Measurements from ENCODE around the gene PPP1R14D.

PPP1R14D gene

GRCh38 chr15:40815042-40815698, 13.3 kb downstream of the PPP1R14D start:
- DNase-seq: no peak

- no peak for DNase-seq
Measured at GRCh38 chr15:40812721-40813425, 15.6 kb downstream of the PPP1R14D start.

GRCh38 chr15:40808861-40809450, 19.6 kb downstream of the PPP1R14D start:
- no peak for DNase-seq

DNA sequence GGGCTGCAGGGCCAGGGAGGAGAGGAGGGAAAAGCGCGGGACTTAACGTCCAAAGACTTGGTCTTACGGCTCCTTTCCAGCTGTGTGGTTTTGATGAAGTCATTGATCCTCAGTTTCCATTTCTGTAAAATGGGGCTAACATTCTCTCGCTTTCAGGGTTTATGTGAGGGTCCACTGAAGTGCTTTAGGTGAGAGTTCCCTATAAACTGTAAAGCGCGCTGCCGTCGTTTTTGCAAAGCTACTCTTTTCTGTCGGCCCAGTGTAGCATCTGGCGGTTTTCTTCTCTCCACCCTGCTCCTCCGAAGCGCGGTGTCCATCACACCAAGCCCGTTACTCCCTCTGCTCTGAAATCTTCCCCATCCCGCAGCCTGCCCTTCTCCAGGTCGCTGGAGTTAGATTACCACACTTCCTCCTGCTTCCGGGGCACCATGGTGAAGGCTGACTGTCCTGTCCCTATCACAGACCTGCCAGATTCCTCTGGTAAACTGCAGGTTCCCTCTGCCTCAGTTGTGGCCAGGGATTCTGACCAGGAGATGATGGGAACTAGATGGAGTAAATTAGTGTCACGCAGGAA, 20.5 kb downstream of the PPP1R14D start:
- no peak for DNase-seq

- DNase-seq: peak; percentile 96
Measured at GRCh38 chr15:40807028-40807887, 21.2 kb downstream of the PPP1R14D start, which contains the start of the genes DNAJC17 and ZFYVE19. Gene DNAJC17 (minus strand): TSS chr15:40807473. CDS start chr15:40807446, 27 bp downstream. Gene ZFYVE19 (plus strand): TSS chr15:40807089. CDS start chr15:40807590, 501 bp downstream.

DNA sequence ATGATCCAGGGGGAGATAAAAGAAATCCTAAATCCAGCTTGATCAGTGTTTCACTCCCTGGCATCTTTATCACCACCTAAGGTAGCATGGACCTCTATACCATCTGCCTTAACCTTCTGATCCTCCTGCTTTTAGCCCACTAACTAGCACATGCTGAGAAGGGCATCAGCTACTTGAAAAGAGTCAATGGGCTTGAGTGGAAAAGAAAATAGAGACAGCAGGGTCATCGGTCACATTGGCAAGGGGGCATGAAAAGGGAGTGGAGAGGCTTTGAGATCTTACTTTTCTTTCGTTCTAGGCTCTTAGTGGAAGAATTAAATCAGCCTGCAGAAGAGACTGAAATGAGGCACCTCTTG, 21.9 kb downstream of the PPP1R14D start:
- no peak for DNase-seq

- no peak for DNase-seq
Measured at GRCh38 chr15:40803688-40804087, 24.8 kb downstream of the PPP1R14D start.

- DNase-seq: no peak
Measured at GRCh38 chr15:40803076-40803475, 25.4 kb downstream of the PPP1R14D start.

- no peak for DNase-seq
Measured at GRCh38 chr15:40799523-40799922, 29.0 kb downstream of the PPP1R14D start.

- no peak for DNase-seq
Measured at GRCh38 chr15:40796512-40796911, 32.0 kb downstream of the PPP1R14D start.

DNA sequence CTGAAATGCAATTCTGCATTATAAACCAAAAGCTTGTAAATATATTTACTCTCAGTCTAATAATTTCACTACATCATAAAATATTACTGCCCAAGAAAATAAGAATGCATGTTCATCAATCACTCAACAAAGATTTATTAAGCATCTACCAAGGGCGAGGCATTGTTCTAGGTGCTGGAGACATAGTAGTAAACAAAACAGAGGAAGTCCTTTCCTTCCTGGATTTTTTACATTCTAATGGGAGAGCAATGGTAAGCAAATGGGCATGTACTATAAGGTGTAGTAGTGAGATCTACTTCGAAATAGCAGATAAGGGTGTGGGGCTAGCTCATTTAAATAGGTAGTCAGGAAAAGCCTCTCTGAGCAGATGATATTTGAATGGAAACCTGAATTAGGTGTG, 32.5 kb downstream of the PPP1R14D start:
- DNase-seq: no peak

DNA sequence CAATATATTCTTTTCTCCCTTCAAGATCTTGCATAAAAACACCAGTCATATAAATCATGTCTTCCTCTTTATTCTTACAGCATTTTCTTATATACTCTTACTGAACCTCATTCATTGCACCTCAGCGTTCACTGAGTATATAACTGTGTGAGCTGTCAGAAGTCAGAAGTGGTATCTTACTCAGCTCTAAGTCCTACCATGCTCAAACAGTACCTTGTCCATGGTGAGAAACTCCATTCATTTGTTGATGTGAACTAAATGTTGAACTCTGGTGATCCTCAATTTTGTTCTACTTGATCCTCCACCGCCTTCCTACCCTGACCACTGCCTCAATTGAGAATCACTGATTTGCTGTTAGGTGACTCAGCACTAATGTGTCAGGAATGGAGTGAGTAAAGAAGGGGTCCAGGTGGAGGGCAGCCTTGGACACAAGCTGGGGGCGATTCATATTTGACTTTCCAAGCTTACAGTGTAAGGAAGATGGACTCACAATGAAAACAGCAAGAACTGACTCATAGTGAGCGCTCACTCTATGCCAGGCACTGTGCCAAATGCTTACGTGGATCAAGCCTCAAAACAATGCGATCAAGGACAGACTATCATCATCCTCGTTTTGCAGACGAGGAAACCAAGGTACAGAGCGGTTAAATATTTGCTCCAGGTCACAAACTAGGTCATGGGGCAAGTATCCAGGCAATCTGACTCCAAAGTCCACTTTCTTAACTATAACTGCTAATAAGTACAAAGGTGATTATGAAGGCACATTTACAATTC, 35.1 kb downstream of the PPP1R14D start:
- peak; percentile 63 for DNase-seq

GRCh38 chr15:40792394-40792793, 36.1 kb downstream of the PPP1R14D start:
- DNase-seq: no peak

DNA sequence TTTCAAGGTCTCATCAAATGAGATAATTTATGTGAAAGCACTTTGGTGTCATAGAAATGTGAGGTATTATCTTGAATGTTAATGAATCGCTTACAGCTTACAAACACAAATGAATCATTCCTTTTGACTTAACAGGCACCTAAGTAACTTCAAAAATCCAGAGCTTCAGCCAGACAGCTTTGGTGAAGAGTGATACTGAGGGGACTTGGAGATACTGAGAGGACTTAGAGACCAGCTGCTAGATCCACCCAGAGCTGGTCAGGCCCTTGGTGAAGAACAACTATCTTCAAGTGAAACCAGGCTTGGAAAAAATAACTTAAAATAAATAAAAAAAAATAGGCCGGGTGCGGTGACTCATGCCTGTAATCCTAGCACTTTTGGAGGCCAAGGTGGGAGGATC, 37.8 kb downstream of the PPP1R14D start:
- no peak for DNase-seq

DNA sequence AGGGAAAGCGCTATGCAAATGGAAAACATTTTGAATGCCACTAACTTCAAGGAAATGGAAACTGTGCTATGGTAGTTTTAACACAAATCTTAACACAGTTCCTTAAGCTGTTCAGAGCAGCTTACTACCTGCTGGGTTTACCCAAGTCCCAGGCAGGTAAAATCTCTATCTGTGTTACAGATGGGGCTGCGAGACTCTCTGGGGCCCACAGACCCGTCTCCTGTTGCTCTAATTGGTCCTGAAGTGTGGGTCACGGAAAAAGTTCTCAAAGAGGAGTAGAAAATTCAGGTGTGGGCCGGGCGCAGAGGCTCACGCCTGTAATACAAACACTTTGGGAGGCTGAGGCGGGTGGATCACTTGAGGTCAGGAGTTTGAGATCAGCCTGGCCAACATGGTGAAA, 38.5 kb downstream of the PPP1R14D start:
- DNase-seq: no peak

- no peak for DNase-seq
Measured at GRCh38 chr15:40789119-40789518, 39.4 kb downstream of the PPP1R14D start.

DNA sequence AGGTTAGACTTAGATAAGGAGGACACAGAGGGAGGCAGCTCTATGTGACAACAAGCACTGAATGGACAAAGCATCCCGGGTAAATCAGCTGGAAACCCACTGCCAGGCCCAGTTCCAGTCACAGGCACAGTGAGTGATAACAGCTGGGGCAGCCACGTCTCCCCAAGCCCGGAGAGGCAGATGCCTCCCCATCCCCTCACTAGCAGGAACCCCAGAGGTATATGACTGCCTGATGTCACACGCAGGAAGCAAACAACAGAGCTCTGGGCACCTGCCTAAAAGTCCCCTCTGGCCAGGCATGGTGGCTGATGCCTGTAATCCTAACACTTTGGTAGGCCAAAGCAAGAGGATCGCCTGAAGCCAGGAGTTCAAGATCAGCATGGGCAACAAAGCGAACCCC, 40.5 kb downstream of the PPP1R14D start:
- DNase-seq: no peak

- peak; percentile 71 for DNase-seq
Measured at GRCh38 chr15:40787344-40787841, 41.1 kb downstream of the PPP1R14D start.

DNA sequence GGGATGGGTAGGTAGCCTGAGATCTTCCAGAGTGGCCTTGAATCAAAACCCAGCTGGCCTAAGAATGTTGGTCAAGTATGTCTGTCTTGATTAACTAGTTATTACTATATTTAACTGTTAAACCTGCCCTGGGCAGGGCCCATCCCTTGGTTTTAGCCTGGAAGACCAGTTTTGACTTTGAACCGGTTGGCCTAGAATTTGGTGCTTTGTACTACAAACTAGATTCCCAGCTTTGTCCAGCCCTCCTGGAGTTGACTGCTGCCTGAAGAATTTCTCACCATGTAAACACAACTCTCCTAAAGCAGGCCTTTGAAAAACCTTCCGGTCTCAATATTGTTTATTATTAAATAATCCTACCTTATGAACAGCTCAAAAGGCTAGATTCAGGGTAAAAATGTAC, 42.7 kb downstream of the PPP1R14D start:
- DNase-seq: no peak

- DNase-seq: no peak
Measured at GRCh38 chr15:40785164-40785563, 43.3 kb downstream of the PPP1R14D start.

DNA sequence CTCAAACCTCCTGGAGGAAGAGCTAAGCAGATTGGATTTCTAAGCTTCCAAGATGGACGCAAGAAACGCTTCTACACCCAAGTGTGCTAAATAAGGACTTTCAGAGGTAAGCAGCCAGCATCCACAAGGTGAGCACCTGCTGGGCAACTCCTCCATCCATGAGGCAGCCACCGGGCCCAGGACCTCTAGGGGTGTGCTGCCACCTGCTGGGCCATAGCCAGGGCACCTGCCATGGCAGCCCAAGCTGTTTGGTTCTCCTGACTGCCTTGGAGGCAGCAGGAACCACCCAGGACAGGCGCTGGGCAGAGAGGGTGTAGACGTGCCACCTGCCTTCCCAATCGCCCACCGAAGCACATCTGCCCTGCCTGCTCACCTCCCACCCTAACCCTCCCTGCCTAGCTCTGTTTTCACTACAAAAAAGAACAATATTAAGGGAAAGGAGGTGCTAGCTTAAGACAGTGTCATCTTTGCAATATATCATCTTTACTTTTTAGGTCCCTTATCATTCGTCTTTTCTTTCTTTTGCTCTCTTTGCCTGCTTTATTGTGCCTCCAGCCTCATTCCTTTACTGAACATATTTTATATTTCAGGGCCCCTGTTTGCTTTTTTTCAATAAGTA, 45.8 kb downstream of the PPP1R14D start:
- peak; percentile 83 for DNase-seq
